ENCODE measurements around the gene ARMH3.

ARMH3 gene

DNA sequence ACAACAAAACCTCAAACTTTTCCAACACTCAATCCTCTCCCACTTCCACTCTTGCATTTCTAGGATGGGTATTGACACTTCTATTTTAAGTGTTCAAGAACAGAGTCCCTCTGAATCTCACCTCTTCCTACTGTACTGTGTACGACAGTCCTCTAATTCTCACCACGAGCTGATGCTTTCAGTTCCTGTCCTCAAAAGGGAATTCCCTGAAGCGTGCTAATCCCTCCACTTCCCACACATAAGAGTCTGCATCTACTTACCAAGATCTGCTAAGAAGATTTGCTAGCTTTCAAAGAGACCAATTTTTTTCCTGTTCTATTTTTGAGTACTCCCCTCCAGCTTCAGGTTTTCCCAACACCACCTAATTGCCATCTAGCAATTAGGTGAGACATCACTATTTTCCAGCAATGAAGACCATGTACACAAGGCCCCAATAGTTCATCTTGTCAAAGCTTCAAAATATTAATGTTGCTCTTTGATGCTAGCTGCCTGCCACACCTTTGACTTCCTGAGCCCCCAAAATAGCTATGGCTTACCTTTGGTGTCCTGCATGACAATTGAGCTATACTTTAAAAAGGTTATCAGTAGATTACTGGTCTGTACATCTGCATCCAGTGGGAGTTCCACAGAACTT, 54.4 kb downstream of the ARMH3 start:
- TF ChIP-seq, protein P1, sequence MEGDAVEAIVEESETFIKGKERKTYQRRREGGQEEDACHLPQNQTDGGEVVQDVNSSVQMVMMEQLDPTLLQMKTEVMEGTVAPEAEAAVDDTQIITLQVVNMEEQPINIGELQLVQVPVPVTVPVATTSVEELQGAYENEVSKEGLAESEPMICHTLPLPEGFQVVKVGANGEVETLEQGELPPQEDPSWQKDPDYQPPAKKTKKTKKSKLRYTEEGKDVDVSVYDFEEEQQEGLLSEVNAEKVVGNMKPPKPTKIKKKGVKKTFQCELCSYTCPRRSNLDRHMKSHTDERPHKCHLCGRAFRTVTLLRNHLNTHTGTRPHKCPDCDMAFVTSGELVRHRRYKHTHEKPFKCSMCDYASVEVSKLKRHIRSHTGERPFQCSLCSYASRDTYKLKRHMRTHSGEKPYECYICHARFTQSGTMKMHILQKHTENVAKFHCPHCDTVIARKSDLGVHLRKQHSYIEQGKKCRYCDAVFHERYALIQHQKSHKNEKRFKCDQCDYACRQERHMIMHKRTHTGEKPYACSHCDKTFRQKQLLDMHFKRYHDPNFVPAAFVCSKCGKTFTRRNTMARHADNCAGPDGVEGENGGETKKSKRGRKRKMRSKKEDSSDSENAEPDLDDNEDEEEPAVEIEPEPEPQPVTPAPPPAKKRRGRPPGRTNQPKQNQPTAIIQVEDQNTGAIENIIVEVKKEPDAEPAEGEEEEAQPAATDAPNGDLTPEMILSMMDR (IDR thresholded peaks at IDR 0.05; ENCODE audit: low read depth, low read length): no peak
- Histone ChIP-seq H3K27me3 (no peaks in the 10 kb centered on the region), H3K9me3 (no peaks in the 10 kb centered on the region), H3K4me3 (ENCODE audit: low read depth, low read length) (no peak overlapping the region), H3K4me1 (no peaks in the 10 kb centered on the region), H3K36me3 (peaks cover 10% of the 10 kb centered on the region)
- DNase-seq: no peak

DNA sequence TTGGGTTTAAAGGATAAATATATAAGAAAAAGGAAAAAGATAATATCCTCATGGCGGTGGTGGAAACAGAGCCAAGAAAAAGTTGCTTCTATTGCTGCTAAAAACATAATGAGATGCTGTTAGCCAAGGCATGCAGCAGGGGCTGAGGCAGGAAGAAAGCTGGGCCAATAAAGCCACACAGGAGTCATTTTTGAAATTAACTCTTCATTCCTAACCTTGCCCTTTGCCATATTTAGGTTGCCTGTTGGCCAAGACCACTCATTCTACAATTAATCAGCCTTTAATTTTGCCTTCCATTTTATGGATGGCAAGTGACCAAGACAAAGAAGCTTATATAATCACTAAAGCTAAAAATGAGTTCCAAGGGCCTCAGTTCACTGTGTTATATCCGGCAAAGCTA, 58.2 kb downstream of the ARMH3 start:
- H3K36me3 ChIP-seq: peaks cover 4% of the 10 kb centered on the region
- H3K27me3 ChIP-seq: no peaks in the 10 kb centered on the region
- TF ChIP-seq, protein P1 (IDR thresholded peaks at IDR 0.05; ENCODE audit: low read depth, low read length): no peak
- H3K4me1 ChIP-seq: no peaks in the 10 kb centered on the region
- no peak overlapping the region for H3K4me3 ChIP-seq (ENCODE audit: low read depth, low read length)
- H3K9me3 ChIP-seq: no peaks in the 10 kb centered on the region
- no peak for DNase-seq

DNA sequence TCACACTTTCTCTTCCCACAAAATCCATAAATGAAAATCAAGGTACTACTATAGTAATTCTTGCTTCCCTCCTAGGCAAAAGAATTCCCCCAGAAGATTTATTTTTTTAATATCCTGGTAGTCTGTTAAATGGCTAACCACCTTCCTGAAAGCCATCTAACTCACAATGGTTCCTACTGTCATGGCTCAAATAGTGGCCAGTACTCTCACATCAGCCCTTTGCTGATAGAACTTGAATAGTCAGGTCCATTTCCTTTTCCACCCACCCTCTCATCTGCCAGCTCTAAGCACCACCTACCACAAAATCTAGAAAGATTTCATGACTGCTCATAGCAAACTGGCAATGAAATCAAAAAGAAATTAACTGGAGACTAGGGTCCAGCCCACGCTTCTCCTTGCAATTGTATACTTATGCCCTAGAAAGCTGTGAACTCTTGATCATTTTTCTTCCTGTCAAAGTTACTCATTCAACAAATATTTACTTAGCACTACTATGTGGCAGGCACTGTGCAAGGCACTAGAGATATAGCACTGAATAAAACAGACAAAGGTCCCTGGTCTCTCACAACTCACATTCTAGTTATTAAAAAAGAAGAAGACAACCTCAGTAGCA, 60.4 kb downstream of the ARMH3 start:
- Histone ChIP-seq H3K4me3 (ENCODE audit: low read depth, low read length) (no peak overlapping the region), H3K27me3 (no peaks in the 10 kb centered on the region), H3K9me3 (no peaks in the 10 kb centered on the region), H3K4me1 (no peaks in the 10 kb centered on the region), H3K36me3 (peaks cover 15% of the 10 kb centered on the region)
- DNase-seq: no peak
- TF ChIP-seq, protein P1 (IDR thresholded peaks at IDR 0.05; ENCODE audit: low read depth, low read length): no peak

DNA sequence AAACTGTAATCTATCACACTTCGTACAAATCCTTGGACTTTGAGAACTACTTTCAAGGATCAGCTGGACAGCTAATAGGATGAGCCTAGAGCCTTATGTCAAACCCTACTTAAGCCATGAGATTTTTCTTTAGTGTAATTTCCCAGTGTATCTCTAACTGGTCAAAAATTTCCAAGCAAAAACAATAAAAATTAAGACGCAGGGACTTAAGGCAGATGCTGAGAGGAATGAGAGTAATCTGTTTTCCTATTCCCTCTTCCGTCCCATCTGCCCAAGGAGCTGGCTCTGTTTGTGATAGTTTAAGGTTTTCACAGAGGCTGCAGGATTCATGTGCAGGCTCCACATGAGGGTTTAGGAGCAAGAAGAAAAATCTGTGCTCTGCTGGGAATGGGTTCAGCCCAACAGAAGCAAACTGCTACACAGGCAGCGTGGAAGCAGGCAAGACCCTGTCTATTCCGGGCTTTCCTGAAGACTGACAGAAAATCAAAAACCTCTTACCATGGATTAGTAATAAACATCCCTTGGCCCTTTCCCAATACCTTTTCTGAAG, 62.2 kb downstream of the ARMH3 start:
- TF ChIP-seq, protein P1 (IDR thresholded peaks at IDR 0.05; ENCODE audit: low read depth, low read length): no peak
- Histone ChIP-seq H3K36me3 (peaks cover 22% of the 10 kb centered on the region), H3K4me1 (no peaks in the 10 kb centered on the region)

DNA sequence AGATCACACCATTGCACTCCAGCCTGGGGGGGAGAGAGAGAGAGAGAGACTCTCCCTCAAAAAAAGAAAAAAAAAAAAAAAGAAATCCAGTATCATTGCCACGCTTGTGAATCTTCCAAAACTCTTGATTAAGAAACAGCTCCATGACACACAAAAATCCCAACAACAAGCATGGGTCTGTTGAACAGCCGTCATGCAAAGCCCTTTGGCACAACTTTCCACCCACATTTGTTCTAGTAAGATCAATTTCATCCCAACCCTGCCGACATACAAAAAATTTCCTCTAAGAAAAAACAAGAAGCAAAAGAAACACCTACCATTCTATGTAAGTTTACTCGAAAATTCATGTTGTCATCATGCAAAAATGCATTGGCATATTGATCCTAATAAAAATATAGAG, 62.8 kb downstream of the ARMH3 start:
- Histone ChIP-seq H3K36me3 (peaks cover 22% of the 10 kb centered on the region), H3K4me1 (no peaks in the 10 kb centered on the region)
- TF ChIP-seq, protein P1 (IDR thresholded peaks at IDR 0.05; ENCODE audit: low read depth, low read length): no peak

More for the DNA sequence above, 62.2 kb downstream of the ARMH3 start:
- H3K27me3 ChIP-seq: no peaks in the 10 kb centered on the region
- no peaks in the 10 kb centered on the region for H3K9me3 ChIP-seq
- no peak for DNase-seq
- no peak overlapping the region for H3K4me3 ChIP-seq (ENCODE audit: low read depth, low read length)

DNA sequence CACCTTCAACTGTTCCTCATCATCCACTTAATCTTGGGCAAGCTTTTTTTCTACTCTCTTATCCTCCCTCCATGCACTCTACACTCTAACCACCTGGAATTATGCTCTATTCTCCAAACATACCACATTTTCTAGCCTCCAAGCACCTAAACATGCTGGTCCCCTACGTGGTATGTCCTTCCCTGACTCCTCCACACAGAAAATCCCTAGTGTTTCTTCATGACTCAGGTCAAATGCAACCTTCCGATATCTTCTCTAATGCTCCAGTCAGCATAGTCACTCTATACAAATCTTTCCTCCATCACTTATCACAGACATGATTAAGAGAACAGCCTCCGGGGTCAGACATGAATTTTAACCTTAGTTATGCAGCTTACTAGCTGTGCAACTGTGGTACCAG, 68.8 kb downstream of the ARMH3 start:
- H3K9me3 ChIP-seq: no peaks in the 10 kb centered on the region
- TF ChIP-seq, protein P1 (IDR thresholded peaks at IDR 0.05; ENCODE audit: low read depth, low read length): no peak
- peaks cover 8% of the 10 kb centered on the region; the same call in 1 of the 2 replicates for H3K4me1 ChIP-seq
- H3K27me3 ChIP-seq: no peaks in the 10 kb centered on the region
- H3K36me3 ChIP-seq: peaks cover 24% of the 10 kb centered on the region
- H3K4me3 ChIP-seq (ENCODE audit: low read depth, low read length): no peak overlapping the region
- DNase-seq: no peak

More for the DNA sequence above, 62.8 kb downstream of the ARMH3 start:
- Histone ChIP-seq H3K9me3 (no peaks in the 10 kb centered on the region), H3K27me3 (no peaks in the 10 kb centered on the region), H3K4me3 (ENCODE audit: low read depth, low read length) (no peak overlapping the region)
- no peak for DNase-seq
